Natural killer cell (primary cell): ENCODE measurements around the gene TMEM53. TPM values are rescaled to one million over a fixed set of nuclear protein-coding genes. Genes with fewer than 3 reads are reported as not detected.
"Not testable (repeated sequence)": the region's sequence is repeated elsewhere in the genome, so short reads cannot be mapped to it uniquely, and the experiment has no call there.

Experiments used
- ATAC-seq, 3 donors: fragments of 150-1000 bp in 2 of 3; fragments of 200-7000 bp in 1 of 3; cut with Tn5 transposase; 1 replicate in 1 of 3; 2 replicates in 2 of 3; pipeline ENCODE4 v1.10.0; 2021; ENCODE audit warnings: mild to moderate bottlenecking in 2 of 3, moderate library complexity in 2 of 3
- DNase-seq, 2 donors: peaks; one replicate each; pipeline versions ENCODE4 v3.0.0 to v3.0.0-alpha.2; 2013 to 2021; ENCODE audit warnings: mixed read lengths in 1 of 2
- H3K27ac ChIP-seq: one replicate; pipeline ENCODE4 v1.5.1; 2013; ENCODE audit warnings: mild to moderate bottlenecking, low read length
- H3K27me3 ChIP-seq: one replicate; pipeline ENCODE4 v1.6.1; 2013; ENCODE audit warnings: low read length; ENCODE audit not compliant: control insufficient read depth, insufficient read depth
- H3K36me3 ChIP-seq: one replicate; pipeline ENCODE4 v1.6.1; 2013; ENCODE audit warnings: low read length; ENCODE audit not compliant: control insufficient read depth, insufficient read depth
- H3K4me1 ChIP-seq: one replicate; pipeline ENCODE4 v1.6.1; 2013; ENCODE audit warnings: low read length; ENCODE audit not compliant: control insufficient read depth, insufficient read depth
- H3K4me3 ChIP-seq: one replicate; pipeline ENCODE4 v1.5.1; 2013; ENCODE audit warnings: low read length
- H3K9me3 ChIP-seq: one replicate; pipeline ENCODE4 v1.6.1; 2013; ENCODE audit warnings: low read length; ENCODE audit not compliant: control insufficient read depth, insufficient read depth
- H3K27ac Mint-ChIP-seq, 2 donors: one replicate each; pipeline ENCODE4 v1.8.0; 2022; ENCODE audit warnings: mild to moderate bottlenecking in 2 of 2, mixed read lengths in 2 of 2, moderate library complexity in 1 of 2
- H3K27me3 Mint-ChIP-seq, 2 donors: one replicate each; pipeline ENCODE4 v1.8.0; 2022; ENCODE audit warnings: low read depth in 2 of 2, mixed read lengths in 2 of 2
- H3K36me3 Mint-ChIP-seq: one replicate; pipeline ENCODE4 v1.8.0; 2022; ENCODE audit warnings: mixed read lengths
- H3K4me1 Mint-ChIP-seq, 2 donors: one replicate each; pipeline ENCODE4 v1.8.0; 2022; ENCODE audit warnings: mixed read lengths in 2 of 2
- H3K4me3 Mint-ChIP-seq: one replicate; pipeline ENCODE4 v1.8.0; 2022; ENCODE audit warnings: mild to moderate bottlenecking, moderate library complexity, mixed read lengths
- H3K9me3 Mint-ChIP-seq, 2 donors: one replicate each; pipeline ENCODE4 v1.8.0; 2022; ENCODE audit warnings: mixed read lengths in 2 of 2
- CTCF ChIP-seq: fragments of 200-600 bp; IDR thresholded peaks from one replicate; pipeline ENCODE4 v1.8.0; 2022; ENCODE audit warnings: antibody characterized with exemption
- WGBS: methylation state at CpG from one replicate; pipeline ENCODE4 v1.1.7; 2013; ENCODE audit warnings: missing lambda C conversion rate; ENCODE audit not compliant: insufficient coverage; 5-methylcytosine and 5-hydroxymethylcytosine counted together
- intact Hi-C: fragments of 100-400 bp; cut with micrococcal nuclease; formaldehyde crosslinking; loops from one replicate; pipeline ENCODE4 v1.14.2; 2022
- total RNA-seq, 4 donors: library from RNA; stranded (reverse); fragments of 120-200 nt in 1 of 4; gene quantifications; one replicate each; pipeline versions ENCODE4 v1.2.3 to v1.2.4, GENCODE V29; 2013 to 2022

TMEM53 gene
- total RNA-seq, 3 donors from 2014 or later (not counting 1 experiment from before 2014, with no cell fraction given), result 2.2 to 3.8 (median 3.3) TPM

- H3K4me3 Mint-ChIP-seq, result no peak overlapping the region
- H3K27ac Mint-ChIP-seq, result no peak overlapping the region
- Histone ChIP-seq H3K27ac (no peak overlapping the region), H3K4me1 (peaks cover 7% of the 10 kb centered on the region), H3K36me3 (no peaks in the 10 kb centered on the region), H3K9me3 (no peaks in the 10 kb centered on the region), H3K27me3 (no peaks in the 10 kb centered on the region), H3K4me3 (no peak overlapping the region)
- no peak for DNase-seq
- TF ChIP-seq CTCF, result no peak
- intact Hi-C loops, result no loop called here
- 84% methylated on average over 3 of the region's 6 CpGs for WGBS
- H3K4me1 Mint-ChIP-seq, result peaks cover 7 to 8% of the 10 kb centered on the region in 2 donors
- peaks cover 0 to 8% of the 10 kb centered on the region in 2 donors for H3K27me3 Mint-ChIP-seq
- no peaks in the 10 kb centered on the region for H3K9me3 Mint-ChIP-seq
- ATAC-seq, result no peak
- no peaks in the 10 kb centered on the region for H3K36me3 Mint-ChIP-seq
Observed at GRCh38 chr1:44705470-44705869, 31.2 kb upstream of the TMEM53 start.

- no peak overlapping the region for H3K4me3 Mint-ChIP-seq
Observed at GRCh38 chr1:44701141-44701573, 26.9 kb upstream of the TMEM53 start.

GRCh38 chr1:44700573-44700972 is 26.3 kb upstream of the TMEM53 start:
- H3K27ac ChIP-seq, result no peak overlapping the region
- no peak for ATAC-seq
- H3K36me3 ChIP-seq, result no peaks in the 10 kb centered on the region
- Mint-ChIP-seq H3K27ac (no peak overlapping the region), H3K9me3 (no peaks in the 10 kb centered on the region), H3K4me1 (peaks cover 24 to 26% of the 10 kb centered on the region in 2 donors), H3K4me3 (no peak overlapping the region), H3K36me3 (no peaks in the 10 kb centered on the region), H3K27me3 (no peaks in the 10 kb centered on the region)
- no peaks in the 10 kb centered on the region for H3K9me3 ChIP-seq
- no peak for DNase-seq
- peaks cover 24% of the 10 kb centered on the region for H3K4me1 ChIP-seq
- intact Hi-C loops, result no loop called here
- no peak overlapping the region for H3K4me3 ChIP-seq
- no peak for TF ChIP-seq CTCF
- 77% methylated on average over 1 of the region's 1 CpG for WGBS
- no peaks in the 10 kb centered on the region for H3K27me3 ChIP-seq

More at GRCh38 chr1:44701141-44701573, 26.9 kb upstream of the TMEM53 start:
- Mint-ChIP-seq H3K27ac (no peak overlapping the region), H3K4me1 (peaks cover 18 to 20% of the 10 kb centered on the region in 2 donors), H3K9me3 (no peaks in the 10 kb centered on the region), H3K27me3 (no peaks in the 10 kb centered on the region), H3K36me3 (no peaks in the 10 kb centered on the region)
- Histone ChIP-seq H3K36me3 (no peaks in the 10 kb centered on the region), H3K27ac (no peak overlapping the region), H3K9me3 (no peaks in the 10 kb centered on the region), H3K27me3 (no peaks in the 10 kb centered on the region), H3K4me3 (no peak overlapping the region), H3K4me1 (peaks cover 18% of the 10 kb centered on the region)
- no peak for TF ChIP-seq CTCF
- 87% methylated on average over 7 of the region's 7 CpGs for WGBS
- no peak for DNase-seq
- intact Hi-C loops, result no loop called here
- ATAC-seq, result no peak

GRCh38 chr1:44699375-44699774 is 25.1 kb upstream of the TMEM53 start:
- H3K36me3 ChIP-seq, H3K4me3 ChIP-seq, H3K27ac ChIP-seq, intact Hi-C loops, DNase-seq, ATAC-seq, H3K9me3 ChIP-seq, H3K27ac Mint-ChIP-seq, H3K27me3 ChIP-seq, H3K4me3 Mint-ChIP-seq, H3K36me3 Mint-ChIP-seq, H3K27me3 Mint-ChIP-seq, H3K9me3 Mint-ChIP-seq: not testable (repeated sequence)
- peaks cover 26 to 29% of the 10 kb centered on the region in 2 donors for H3K4me1 Mint-ChIP-seq
- WGBS, result 91% methylated on average over 7 of the region's 9 CpGs
- H3K4me1 ChIP-seq, result peaks cover 31% of the 10 kb centered on the region
